22Rv1 (cell line): ENCODE data around the gene PNLIPRP1.

ENCODE experiments used
- CTCF ChIP-seq: fragments of 450-650 bp; IDR thresholded peaks from 2 replicates; pipeline ENCODE4 v1.5.1; 2017; ENCODE audit warnings: mild to moderate bottlenecking
- ZFX ChIP-seq: fragments of 450-650 bp; IDR thresholded peaks from 2 replicates; pipeline ENCODE4 v1.6.1; 2017; ENCODE audit warnings: antibody characterized with exemption, borderline replicate concordance

DNA sequence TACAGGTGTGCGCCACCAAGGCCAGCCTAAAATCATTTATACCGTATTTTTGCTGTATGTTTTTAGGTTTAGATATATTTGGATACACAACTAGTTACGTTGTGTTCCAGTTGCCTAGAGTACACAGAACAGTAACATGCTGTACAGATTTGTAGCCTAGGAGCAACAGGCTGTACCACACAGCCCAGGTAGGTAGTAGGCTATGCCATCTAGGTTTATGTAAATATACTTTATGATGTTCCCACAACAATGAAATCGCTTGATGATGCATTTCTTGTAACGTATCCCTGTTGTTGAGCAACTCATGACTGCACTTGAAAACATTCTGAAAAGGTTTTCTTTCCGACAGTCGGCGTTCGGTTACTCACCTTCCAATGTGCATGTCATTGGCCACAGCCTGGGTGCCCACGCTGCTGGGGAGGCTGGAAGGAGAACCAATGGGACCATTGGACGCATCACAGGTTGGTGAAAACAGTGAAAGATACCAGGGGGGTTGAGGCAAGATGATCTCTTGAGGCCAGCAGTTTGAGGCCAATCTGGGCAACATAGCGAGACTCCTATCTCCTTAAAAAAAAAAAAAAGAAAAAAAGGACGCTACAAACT lies 37.3 kb upstream of the PNLIPRP1 start:
- TF ChIP-seq CTCF, result no peak
- TF ChIP-seq ZFX, result no peak
